HTR-8/SVneo (cell line): ENCODE measurements around the gene SPRED3.
"Not testable (repeated sequence)": the region's sequence is repeated elsewhere in the genome, so short reads cannot be mapped to it uniquely, and the experiment has no call there.

ENCODE experiments used
- DNase-seq: peaks from one replicate; pipeline ENCODE4 v3.0.0; 2011; ENCODE audit warnings: low spot score, mixed read lengths; ENCODE audit not compliant: insufficient read length
- FAIRE-seq: peaks from 2 replicates; lab custom pipeline; 2011; peaks lifted over from hg19 to GRCh38; lab: Jason Lieb, UNC

Gene SPRED3

GRCh38 chr19:38388349-38389100 lies at the start of gene SPRED3:
Gene SPRED3, plus strand, starts transcription at chr19:38388697. Its CDS starts 1,606 bp downstream, at chr19:38390303.
- DNase-seq (peak; percentile 63), FAIRE-seq (no peak)

GRCh38 chr19:38339011-38339410 lies 49.5 kb upstream of the SPRED3 start:
- not testable (repeated sequence) for FAIRE-seq

GRCh38 chr19:38340927-38341326 lies 47.6 kb upstream of the SPRED3 start:
- no peak for FAIRE-seq
- DNase-seq, result no peak

More at GRCh38 chr19:38339011-38339410, 49.5 kb upstream of the SPRED3 start:
- DNase-seq, result not testable (repeated sequence)

GRCh38 chr19:38346837-38347236 lies 41.7 kb upstream of the SPRED3 start:
- FAIRE-seq (no peak), DNase-seq (no peak)

- DNase-seq (no peak), FAIRE-seq (no peak)
Measured at GRCh38 chr19:38350883-38351282, 37.6 kb upstream of the SPRED3 start.

GRCh38 chr19:38351865-38352395 lies 36.6 kb upstream of the SPRED3 start:
- DNase-seq (no peak), FAIRE-seq (no peak)

GRCh38 chr19:38352611-38353010 lies 35.9 kb upstream of the SPRED3 start:
- FAIRE-seq (no peak), DNase-seq (no peak)

- FAIRE-seq (no peak), DNase-seq (no peak)
Measured at GRCh38 chr19:38355728-38356725, 32.5 kb upstream of the SPRED3 start.

- DNase-seq (no peak), FAIRE-seq (no peak)
Measured at GRCh38 chr19:38358071-38358470, 30.4 kb upstream of the SPRED3 start.

GRCh38 chr19:38359242-38360021 lies 29.1 kb upstream of the SPRED3 start:
- no peak for DNase-seq
- FAIRE-seq, result no peak

GRCh38 chr19:38360351-38360750 lies 28.1 kb upstream of the SPRED3 start:
- no peak for DNase-seq
- FAIRE-seq, result no peak

GRCh38 chr19:38360839-38361631 lies 27.5 kb upstream of the SPRED3 start:
- FAIRE-seq (no peak), DNase-seq (no peak)

GRCh38 chr19:38361633-38362075 lies 26.8 kb upstream of the SPRED3 start:
- peak; percentile 74 for FAIRE-seq

GRCh38 chr19:38362076-38362945 lies 26.2 kb upstream of the SPRED3 start:
- FAIRE-seq (peak; percentile 80), DNase-seq (peak; percentile 78)

More at GRCh38 chr19:38361633-38362075, 26.8 kb upstream of the SPRED3 start:
- peak; percentile 93 for DNase-seq

GRCh38 chr19:38362946-38363688 lies 25.4 kb upstream of the SPRED3 start:
- not testable (repeated sequence) for DNase-seq, FAIRE-seq

- FAIRE-seq, result no peak
Measured at GRCh38 chr19:38367041-38367440, 21.5 kb upstream of the SPRED3 start.

GRCh38 chr19:38369584-38369983 lies 18.9 kb upstream of the SPRED3 start:
- FAIRE-seq, result peak; percentile 55
- no peak for DNase-seq

More at GRCh38 chr19:38367041-38367440, 21.5 kb upstream of the SPRED3 start:
- no peak for DNase-seq
